C1 segment of cervical spinal cord (tissue), 14 donors: ENCODE data around the gene CARD9.
"Not testable (repeated sequence)": the region's sequence is repeated elsewhere in the genome, so short reads cannot be mapped to it uniquely, and the experiment has no call there.

ENCODE experiments used
- DNase-seq, 14 donors: peaks; one replicate each; lab custom pipeline; 2025; lab: John Stamatoyannopoulos, UW

CARD9 gene

DNA sequence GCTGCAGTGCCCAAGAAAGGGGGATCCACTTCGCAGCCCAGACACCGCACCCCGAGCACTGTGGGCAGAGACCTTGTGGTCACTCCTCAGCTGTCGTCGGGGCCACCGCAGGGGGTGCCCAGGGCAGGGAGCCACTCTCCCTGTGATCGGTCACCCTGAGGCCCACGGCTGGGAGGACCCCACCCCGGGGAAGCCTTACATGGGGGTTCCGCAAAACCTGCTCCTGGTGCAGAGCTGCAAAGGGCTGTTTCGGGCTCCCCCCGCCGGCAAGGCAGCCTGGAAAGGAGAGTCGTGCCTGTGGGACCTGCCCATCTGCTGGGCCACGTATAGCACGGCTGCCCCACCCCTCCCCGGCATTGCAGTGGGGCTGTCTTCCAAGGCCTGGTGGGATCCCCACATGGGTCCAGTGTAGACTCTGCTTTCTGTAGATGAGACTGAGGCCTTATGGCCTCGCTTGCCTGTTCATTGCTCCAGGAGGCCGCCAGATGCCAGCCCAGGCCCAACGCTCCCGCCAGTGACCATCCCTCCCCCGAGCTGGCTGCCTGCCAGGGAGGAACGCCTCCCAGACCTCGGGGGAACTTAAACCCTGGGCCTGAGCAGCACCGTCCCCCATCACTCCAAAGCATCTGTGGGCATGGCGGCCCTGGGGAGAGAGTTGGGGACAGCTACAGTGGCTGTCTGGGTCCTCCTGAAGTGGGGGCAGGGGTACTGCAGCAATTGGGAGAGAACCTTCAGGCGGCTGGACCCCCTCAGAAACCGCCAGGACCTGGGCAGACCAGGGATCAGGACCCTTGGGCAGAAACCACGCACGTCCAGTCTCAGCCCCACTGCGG lies 8.3 kb downstream of the CARD9 start:
- no peak for DNase-seq

GRCh38 chr9:136363949-136364748 lies 9.3 kb downstream of the CARD9 start:
- DNase-seq = no peak

- peak; percentile 49 to 95 (median 90) for DNase-seq
Observed at GRCh38 chr9:136363106-136363948, 10.1 kb downstream of the CARD9 start, which contains the start of gene DNLZ. Gene DNLZ, minus strand, starts transcription at chr9:136363744. Its CDS starts 30 bp downstream, at chr9:136363714.

- no peak for DNase-seq
Observed at GRCh38 chr9:136362450-136362784, 11.1 kb downstream of the CARD9 start.

DNA sequence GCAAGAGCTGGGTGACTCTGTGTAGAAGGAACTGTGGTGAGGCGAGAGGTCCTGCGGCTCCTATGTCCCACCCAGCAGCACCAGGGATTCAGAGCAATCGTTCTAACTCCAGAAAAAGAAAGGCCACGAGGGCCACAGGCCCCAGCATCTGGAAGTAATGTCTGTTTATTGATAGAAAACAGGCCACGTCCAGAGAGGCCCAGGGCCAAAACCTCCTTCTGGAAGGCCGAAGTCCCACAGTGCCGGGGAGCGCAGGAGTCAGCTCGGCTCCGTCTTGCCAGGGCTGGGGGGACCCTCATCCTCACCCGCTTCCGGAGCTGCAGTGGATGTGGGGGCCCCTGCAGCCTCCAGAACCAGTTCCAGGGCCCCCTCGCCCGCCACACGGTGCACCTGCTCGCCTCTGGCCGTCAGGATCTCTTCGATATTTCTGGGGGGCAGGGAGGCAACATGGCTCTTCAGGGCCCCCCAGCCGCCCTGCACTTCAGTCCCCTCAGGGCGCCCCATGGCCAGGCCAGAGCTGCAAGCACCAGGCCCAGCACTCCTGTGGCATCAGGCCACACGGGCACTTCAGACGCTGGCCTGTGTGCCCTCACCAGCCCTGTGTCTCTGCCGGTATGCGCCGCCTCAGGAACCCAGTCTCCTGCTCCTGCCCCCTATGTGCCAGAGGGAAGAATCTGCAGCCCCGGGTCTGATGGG lies 11.6 kb downstream of the CARD9 start:
- DNase-seq = no peak

DNA sequence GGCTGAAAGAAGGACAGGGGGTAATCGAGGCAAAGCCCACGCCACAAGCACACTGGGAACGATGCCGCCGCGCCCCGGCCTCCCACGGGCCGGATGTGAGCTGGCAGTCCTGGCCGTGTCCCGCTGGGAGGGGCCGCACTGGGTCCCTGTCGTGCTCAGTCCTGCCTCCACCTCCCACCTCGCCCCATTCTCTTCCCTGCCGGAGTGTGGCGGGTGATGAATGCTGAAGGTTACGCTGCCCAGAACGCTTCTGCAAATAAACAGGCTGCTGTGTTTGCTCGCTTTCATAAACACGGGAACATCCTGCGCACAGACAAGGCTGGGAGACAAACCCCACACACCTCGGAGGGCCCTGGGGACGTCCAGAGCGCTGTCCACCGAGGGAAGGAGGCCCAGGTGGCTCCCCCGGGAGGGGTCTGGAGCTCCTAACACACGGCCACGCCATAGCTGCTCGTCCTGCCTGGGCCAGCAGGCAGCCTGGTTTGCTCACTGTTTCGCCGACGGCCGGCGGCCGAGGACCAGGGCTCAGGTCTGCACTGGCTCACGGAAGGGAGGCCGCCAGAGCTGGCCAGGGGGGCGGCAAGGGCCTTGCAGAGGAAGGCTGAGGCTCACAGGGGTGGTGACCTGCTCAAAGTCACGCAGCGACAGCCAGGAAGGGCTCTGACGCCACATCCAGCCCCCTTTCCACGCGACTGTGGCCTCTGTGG lies 12.3 kb downstream of the CARD9 start:
- no peak for DNase-seq

DNA sequence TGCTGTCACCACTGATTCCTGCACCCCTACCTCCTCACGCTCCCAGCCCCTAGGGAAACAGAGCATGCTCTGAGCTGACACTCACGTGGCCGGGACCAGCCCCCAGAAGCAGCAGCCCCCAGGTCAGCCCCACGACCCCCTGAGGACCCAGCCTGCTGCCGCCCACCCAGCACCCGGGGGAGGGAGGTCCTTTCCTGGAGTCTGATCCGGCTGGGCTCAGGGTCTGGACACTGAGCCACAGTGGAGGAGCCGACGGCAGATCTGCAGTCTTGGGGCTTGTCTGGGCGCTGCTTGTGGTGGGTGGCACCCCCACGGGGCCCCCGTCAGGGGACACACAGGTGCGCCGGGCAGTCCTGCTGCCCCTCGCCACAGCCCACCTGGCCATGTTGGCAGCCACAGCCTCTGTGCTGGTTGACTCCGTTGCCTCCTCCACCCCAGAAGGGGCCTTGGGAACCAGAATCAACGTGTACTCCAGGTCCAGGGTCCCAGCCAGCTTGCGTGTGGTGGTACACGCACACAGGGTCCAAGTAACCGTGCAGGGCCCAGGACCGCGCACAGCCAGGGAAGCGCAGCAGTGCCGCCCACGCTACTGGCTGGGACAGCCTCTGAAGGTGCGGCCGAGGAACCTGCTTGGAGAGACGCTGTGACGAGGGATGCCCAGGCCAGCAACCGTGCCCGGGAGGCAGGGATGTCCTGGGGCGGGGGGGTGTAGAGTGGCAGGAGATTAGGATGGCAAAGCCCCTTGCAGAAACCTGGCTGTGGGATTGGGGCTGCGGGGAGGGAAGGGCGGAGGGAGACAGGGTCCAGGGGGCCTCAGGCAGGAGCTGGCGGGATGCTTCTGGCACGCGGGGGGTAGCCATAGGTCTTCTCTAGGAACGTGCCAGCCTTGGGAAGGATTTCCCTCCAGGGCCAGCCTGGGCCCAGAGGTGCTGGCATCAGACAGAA lies 13.4 kb downstream of the CARD9 start:
- DNase-seq = peak in 1 of 14 donors; percentile 35

DNA sequence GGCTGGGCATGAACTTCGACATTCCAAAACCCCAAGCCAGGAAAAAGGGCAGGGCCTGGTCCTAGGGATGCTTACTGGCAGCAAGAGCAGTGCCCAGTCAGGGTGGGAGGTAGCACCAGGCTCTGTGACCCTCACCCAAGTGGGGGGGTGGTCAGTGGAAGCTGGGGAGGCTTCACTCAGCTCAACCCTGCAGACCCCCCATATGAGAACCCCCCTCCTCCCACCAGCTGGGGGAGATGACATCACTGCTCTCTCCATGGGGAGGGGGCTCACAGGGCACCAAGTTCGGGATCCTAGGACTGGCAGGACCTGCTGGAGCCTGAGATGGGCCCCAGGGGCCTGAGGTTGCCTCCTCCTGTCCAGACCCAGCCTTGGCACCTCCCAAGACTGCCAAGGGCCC lies 14.6 kb downstream of the CARD9 start:
- no peak for DNase-seq

GRCh38 chr9:136358016-136358415 lies 15.5 kb downstream of the CARD9 start:
- DNase-seq = no peak

DNA sequence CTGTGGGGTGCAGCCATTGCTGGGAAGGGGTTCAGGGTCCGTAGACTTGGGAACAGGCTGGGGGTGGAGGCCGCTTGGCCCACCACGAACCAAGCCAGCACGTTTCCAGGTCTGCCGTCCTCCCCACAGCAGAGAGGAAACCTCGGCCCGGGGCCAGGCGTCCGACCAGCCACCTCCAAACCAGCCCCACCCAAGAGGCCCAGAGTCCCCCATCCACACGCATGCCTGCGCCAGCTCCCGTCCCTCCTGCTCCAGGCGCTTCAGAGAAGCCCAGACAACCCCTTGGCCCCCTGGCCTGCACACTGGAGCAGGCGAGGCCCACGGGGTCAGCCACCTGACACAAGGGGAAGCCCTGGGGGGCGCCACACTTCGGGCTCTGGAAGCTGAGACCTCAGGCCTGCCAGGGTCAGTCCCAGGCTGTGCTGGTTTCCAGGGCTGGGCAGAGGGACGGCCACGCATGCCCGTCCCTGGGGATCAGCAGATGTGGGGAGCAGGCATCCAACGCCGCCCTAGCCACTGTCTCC lies 16.2 kb downstream of the CARD9 start:
- no peak for DNase-seq

DNA sequence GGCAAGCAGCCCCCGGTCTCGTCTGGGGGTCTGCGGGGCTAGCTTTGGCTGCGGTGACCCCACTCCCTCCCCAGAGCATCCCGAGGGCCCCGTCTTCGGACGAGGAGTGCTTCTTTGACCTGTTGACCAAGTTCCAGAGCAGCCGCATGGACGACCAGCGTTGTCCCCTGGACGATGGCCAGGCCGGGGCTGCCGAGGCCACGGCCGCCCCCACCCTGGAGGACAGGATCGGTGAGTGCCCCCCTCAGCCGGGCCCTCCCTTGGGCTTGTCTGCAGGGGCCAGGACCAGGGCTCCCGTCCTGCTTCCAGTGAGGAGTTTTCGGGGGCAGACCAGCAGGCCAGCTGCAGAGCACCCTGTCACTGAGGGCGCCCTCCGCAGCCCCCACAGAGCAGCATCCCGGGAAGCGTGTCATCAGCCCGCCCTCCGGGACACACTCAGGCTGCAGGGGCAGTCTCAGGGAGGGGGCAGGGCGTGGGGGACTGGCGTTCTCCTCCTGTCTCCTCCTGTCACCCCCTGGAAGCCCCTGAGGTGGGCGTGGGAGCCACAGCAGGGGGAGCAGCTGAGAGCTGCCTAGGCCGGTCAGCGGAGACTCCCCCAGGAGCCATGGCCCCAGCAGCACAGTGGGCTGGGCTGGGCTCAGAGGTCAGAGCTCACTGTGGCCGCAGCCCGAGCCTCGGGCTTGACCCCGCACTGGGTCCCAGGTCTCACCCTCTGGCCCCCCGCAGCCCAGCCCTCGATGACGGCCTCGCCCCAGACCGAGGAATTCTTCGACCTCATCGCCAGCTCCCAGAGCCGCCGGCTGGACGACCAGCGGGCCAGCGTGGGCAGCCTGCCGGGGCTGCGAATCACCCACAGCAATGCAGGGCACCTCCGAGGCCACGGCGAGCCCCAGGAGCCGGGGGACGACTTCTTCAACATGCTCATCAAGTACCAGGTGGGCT lies 17.6 kb downstream of the CARD9 start:
- DNase-seq = no peak

DNA sequence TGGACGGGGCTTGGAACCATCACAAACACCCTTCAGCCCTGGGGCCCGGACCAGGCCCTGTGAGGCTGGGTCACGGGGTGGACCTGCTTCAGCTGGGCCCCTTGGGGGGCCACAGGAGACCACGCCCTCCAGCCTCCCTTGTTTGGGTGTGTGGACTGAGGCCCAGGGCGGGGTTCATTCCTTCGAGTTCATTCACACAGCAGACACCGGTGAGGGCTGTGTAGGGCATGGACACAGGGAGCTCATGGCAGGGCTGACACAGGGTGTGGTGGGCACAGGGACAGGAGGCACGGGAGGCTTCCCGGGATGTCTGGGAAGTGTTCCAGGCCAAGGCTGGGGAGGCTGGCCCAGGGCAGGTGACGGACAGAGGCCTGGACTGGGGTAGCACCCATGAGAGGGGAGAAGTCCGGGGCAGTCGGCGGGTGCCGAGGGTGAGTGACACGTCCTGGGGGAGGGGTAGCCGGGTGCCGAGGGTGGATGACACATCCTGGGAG lies 18.8 kb downstream of the CARD9 start:
- no peak for DNase-seq

DNA sequence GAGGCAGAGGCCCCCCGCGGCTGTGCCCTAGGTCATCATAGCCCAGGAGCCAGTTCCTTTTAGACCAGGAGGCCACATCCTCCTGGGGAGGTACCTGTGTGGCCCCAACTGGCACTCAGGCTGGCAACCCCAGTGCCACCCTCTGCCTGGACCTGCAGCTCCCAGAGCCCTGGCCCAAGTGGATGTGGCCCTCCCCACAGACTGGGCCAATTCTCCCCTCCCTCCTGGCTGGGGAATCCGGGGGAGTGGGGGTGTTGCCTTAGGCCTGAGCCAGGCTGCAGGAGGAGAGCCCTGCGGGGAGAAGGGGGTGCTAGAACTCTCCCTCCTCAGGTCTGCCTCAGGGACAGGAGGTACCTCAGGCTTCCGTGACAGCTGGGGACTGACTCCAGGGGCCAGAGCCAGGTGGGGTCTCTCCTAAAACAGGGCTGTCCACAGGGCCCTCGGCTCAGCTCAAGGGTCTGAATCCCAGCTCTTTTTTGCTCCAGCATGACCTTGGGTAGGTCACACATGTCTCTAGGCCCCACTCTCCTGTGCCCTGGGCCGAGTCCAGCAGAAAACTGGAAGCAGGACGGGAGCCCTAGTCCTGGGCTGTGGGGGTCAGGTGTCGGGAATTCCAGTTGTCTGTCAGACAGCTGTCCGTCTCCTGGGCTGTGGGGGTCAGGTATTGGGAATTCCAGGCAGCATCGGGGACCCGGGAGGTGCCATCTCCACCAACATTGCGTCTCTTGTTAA lies 19.5 kb downstream of the CARD9 start:
- DNase-seq = no peak

GRCh38 chr9:136353088-136353487 lies 20.4 kb downstream of the CARD9 start:
- DNase-seq = no peak

DNA sequence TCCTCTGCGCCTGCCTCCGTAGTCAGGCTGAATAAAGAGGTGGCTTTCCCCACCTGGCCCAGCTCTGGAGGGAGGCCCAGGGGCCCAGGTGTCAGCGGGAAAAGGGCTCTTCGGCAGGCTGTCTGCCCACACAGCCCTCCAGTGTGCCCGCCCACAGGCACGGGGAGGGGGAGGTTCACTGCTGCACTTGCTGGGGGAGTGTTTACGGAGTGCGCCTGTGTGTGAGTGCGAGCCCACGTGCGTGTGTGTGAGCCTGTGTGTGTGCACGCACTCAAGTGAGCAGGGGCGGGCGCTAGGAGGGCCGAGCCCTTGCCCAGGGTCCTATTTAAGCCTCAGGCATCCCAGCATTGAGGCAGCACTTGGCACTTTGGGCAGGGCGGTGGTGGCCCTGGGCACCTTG lies 20.8 kb downstream of the CARD9 start:
- peak in 1 of 14 donors; percentile 15 for DNase-seq

GRCh38 chr9:136351868-136352267 lies 21.6 kb downstream of the CARD9 start:
- DNase-seq = not testable (repeated sequence)

DNA sequence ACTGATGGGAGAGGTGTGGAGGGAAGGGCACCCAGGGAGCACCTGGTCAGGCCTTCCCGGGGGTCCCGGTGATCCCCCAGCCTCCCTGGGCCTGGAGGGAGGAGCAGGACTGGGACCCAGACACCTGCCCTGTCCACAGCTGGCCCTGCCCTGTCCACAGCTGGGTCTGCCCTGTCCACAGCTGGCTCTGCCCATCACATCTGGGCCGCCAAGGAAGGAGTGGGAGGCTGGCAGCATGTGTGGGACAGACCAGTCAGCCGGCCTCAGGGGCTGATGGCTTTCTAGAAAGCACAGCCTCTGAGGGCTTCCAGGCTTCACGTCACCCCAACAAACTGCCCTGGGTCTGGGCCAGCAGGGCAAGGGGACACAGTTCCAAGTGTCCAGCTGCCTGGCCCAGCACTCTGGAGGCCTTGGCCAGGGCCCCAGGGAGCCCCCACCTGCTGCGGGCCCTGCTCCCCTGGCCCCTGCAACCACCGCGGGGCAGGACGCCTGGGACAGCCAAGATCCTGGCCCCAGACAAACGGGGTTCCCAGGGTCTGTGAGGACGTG lies 22.1 kb downstream of the CARD9 start:
- no peak for DNase-seq
